Measurements from ENCODE around the gene VRK3. TPM values are rescaled to one million over a fixed set of nuclear protein-coding genes. Genes with fewer than 3 reads are reported as not detected.

Gene VRK3
- total and polyA plus RNA-seq, 2 donors (not counting 3 experiments of a cell fraction or from before 2014, with no cell fraction given): 20.4 to 36.0 TPM

GRCh38 chr19:50030937-50031336, 5.8 kb upstream of the VRK3 start:
- FAIRE-seq: no peak
- Histone ChIP-seq H3K9ac (replicated peaks; ENCODE audit: extremely low read depth, insufficient read depth, low read length) (no peak overlapping the region), H4K20me1 (replicated peaks; ENCODE audit: control insufficient read depth, extremely low read depth, insufficient read depth, low read length) (no peaks in the 10 kb centered on the region), H3K9me3 (replicated peaks; ENCODE audit: control insufficient read depth, insufficient read depth, low read length) (no peaks in the 10 kb centered on the region), H2AFZ (ENCODE audit: low read depth, low read length) (no peak overlapping the region), H3K27me3 (ENCODE audit: control insufficient read depth in 2 of 2, insufficient read depth in 2 of 2, low read length in 2 of 2) (no peaks in the 10 kb centered on the region), H3K36me3 (ENCODE audit: control insufficient read depth in 2 of 2, extremely low read depth in 1 of 2, insufficient read depth in 2 of 2, low read length in 2 of 2) (peaks cover 0 to 13% of the 10 kb centered on the region in 2 experiments), H3K4me1 (ENCODE audit: control insufficient read depth, extremely low read depth, insufficient read depth, low read length) (no peaks in the 10 kb centered on the region), H3K79me2 (ENCODE audit: control insufficient read depth, insufficient read depth, low read length) (peaks cover 18% of the 10 kb centered on the region), H3K9me1 (replicated peaks; ENCODE audit: control insufficient read depth, extremely low read depth, insufficient read depth, low read length) (no peaks in the 10 kb centered on the region), H3K27ac (ENCODE audit: insufficient read depth, low read depth, low read length) (no peak overlapping the region), H3K4me2 (ENCODE audit: insufficient read depth, low read length) (no peak overlapping the region), H3K4me3 (replicated peaks in 1 of 3; ENCODE audit: insufficient read depth in 1 of 3, low read depth in 1 of 3, low read length in 3 of 3) (no peak overlapping the region)
- ChIA-PET CTCF (no interaction called here), POLR2A (no interaction called here)
- no peak for TF ChIP-seq JUN (IDR thresholded peaks at IDR 0.05; ENCODE audit: borderline replicate concordance, insufficient read depth, insufficient read length, low read depth)
- no peak for TF ChIP-seq FOS (IDR thresholded peaks at IDR 0.05; ENCODE audit: borderline replicate concordance, insufficient read depth, low read length)
- TF ChIP-seq POLR2AphosphoS5 (IDR thresholded peaks at IDR 0.05; ENCODE audit: insufficient read depth, low read depth, low read length): no peak
- no peak for TF ChIP-seq GATA2 (IDR thresholded peaks at IDR 0.05; ENCODE audit: insufficient read depth, insufficient read length, low read depth, low read length)
- no peak for TF ChIP-seq MYC (IDR thresholded peaks at IDR 0.05; ENCODE audit: low read depth, low read length)
- no peak for DNase-seq (ENCODE audit: low read depth, low spot score)
- intact Hi-C loops (cut with micrococcal nuclease) (no loop called here), dilution Hi-C loops (cut with MboI; ENCODE audit: extremely low pct_ligation_motif_present, low sequenced_read_pairs) (no loop called here)
- BruUV-seq (replicated peaks): no TSS peak

GRCh38 chr19:50030225-50030624, 5.1 kb upstream of the VRK3 start:
- dilution Hi-C loops (cut with MboI; ENCODE audit: extremely low pct_ligation_motif_present, low sequenced_read_pairs) (no loop called here), intact Hi-C loops (cut with micrococcal nuclease) (no loop called here)
- H3K9me1 ChIP-seq (replicated peaks; ENCODE audit: control insufficient read depth, extremely low read depth, insufficient read depth, low read length): no peaks in the 10 kb centered on the region
- no peaks in the 10 kb centered on the region for H3K9me3 ChIP-seq (replicated peaks; ENCODE audit: control insufficient read depth, insufficient read depth, low read length)
- H3K79me2 ChIP-seq (ENCODE audit: control insufficient read depth, insufficient read depth, low read length): peaks cover 18% of the 10 kb centered on the region
- no peaks in the 10 kb centered on the region for H3K27me3 ChIP-seq (ENCODE audit: control insufficient read depth in 2 of 2, insufficient read depth in 2 of 2, low read length in 2 of 2)
- no peak for DNase-seq (ENCODE audit: low read depth, low spot score)
- H3K9ac ChIP-seq (replicated peaks; ENCODE audit: extremely low read depth, insufficient read depth, low read length): no peak overlapping the region
- BruUV-seq (replicated peaks): no TSS peak
- no peaks in the 10 kb centered on the region for H3K4me1 ChIP-seq (ENCODE audit: control insufficient read depth, extremely low read depth, insufficient read depth, low read length)
- POLR2A ChIA-PET: no interaction called here
- no peak for TF ChIP-seq MYC (IDR thresholded peaks at IDR 0.05; ENCODE audit: low read depth, low read length)
- no peak for TF ChIP-seq JUN (IDR thresholded peaks at IDR 0.05; ENCODE audit: borderline replicate concordance, insufficient read depth, insufficient read length, low read depth)
- TF ChIP-seq FOS (IDR thresholded peaks at IDR 0.05; ENCODE audit: borderline replicate concordance, insufficient read depth, low read length): no peak
- no peak for TF ChIP-seq MAX (IDR thresholded peaks at IDR 0.05; ENCODE audit: insufficient read depth, insufficient read length)
- TF ChIP-seq GATA2 (IDR thresholded peaks at IDR 0.05; ENCODE audit: insufficient read depth, insufficient read length, low read depth, low read length): no peak
- TF ChIP-seq EZH2 (IDR thresholded peaks at IDR 0.05; ENCODE audit: borderline replicate concordance, low read depth, low read length, severe bottlenecking): no peak
- TF ChIP-seq CTCF (IDR thresholded peaks at IDR 0.05; ENCODE audit: extremely low read depth in 1 of 2, insufficient read depth in 1 of 2, low read depth in 1 of 2, low read length in 2 of 2): no peak
- no peak for TF ChIP-seq POLR2A (IDR thresholded peaks at IDR 0.05; ENCODE audit: low read depth, low read length)
- TF ChIP-seq POLR2AphosphoS5 (IDR thresholded peaks at IDR 0.05; ENCODE audit: insufficient read depth, low read depth, low read length): no peak
- CTCF ChIA-PET: no interaction called here
- H3K27ac ChIP-seq (ENCODE audit: insufficient read depth, low read depth, low read length): no peak overlapping the region
- FAIRE-seq: no peak
- H4K20me1 ChIP-seq (replicated peaks; ENCODE audit: control insufficient read depth, extremely low read depth, insufficient read depth, low read length): no peaks in the 10 kb centered on the region
- H3K4me2 ChIP-seq (ENCODE audit: insufficient read depth, low read length): no peak overlapping the region
- H2AFZ ChIP-seq (ENCODE audit: low read depth, low read length): no peak overlapping the region
- H3K4me3 ChIP-seq (replicated peaks in 1 of 3; ENCODE audit: insufficient read depth in 1 of 3, low read depth in 1 of 3, low read length in 3 of 3): no peak overlapping the region
- peaks cover 0 to 13% of the 10 kb centered on the region in 2 experiments for H3K36me3 ChIP-seq (ENCODE audit: control insufficient read depth in 2 of 2, extremely low read depth in 1 of 2, insufficient read depth in 2 of 2, low read length in 2 of 2)

Data from endothelial cell of umbilical vein (primary cell).